K562 (cell line): ENCODE measurements around the gene CEP295NL. TPM values are rescaled to one million over a fixed set of nuclear protein-coding genes. Genes with fewer than 3 reads are reported as not detected.

Experiments used
- BHLHE40 ChIP-seq: IDR thresholded peaks from 2 replicates; pipeline ENCODE4 v1.6.1; 2011; ENCODE audit warnings: low read length, improper control_type of control experiment
- ELF4 ChIP-seq: fragments of 450-650 bp; formaldehyde crosslinking; IDR thresholded peaks from 2 replicates; pipeline ENCODE4 v1.4.0; 2022; ENCODE audit warnings: missing genetic modification characterization
- HOXB6 ChIP-seq: fragments of 250-450 bp; sonication (Bioruptor Pico); IDR thresholded peaks from 2 replicates; pipeline ENCODE4 v1.5.1; 2022; ENCODE audit warnings: mild to moderate bottlenecking, borderline replicate concordance
- LARP7 ChIP-seq: fragments of 450-650 bp; IDR thresholded peaks from 2 replicates; pipeline ENCODE4 v1.6.1; 2016
- MAFK ChIP-seq: IDR thresholded peaks from 2 replicates; pipeline ENCODE4 v1.6.1; 2011; ENCODE audit warnings: low read length, improper control_type of control experiment
- PHF8 ChIP-seq: fragments of 200-600 bp; sonication (generic); IDR thresholded peaks from 2 replicates; pipeline ENCODE4 v1.6.1; 2012; ENCODE audit warnings: mixed run types, mild to moderate bottlenecking, inconsistent platforms, low read length, moderate library complexity, borderline replicate concordance
- ZNF764 ChIP-seq: fragments of 250-450 bp; sonication (Bioruptor Pico); IDR thresholded peaks from 2 replicates; pipeline ENCODE4 v1.4.0; 2020; ENCODE audit warnings: low read depth, mild to moderate bottlenecking, moderate library complexity
- ZSCAN32 ChIP-seq: fragments of 450-650 bp; formaldehyde crosslinking; IDR thresholded peaks from 2 replicates; pipeline ENCODE4 v1.4.0; 2020; ENCODE audit warnings: mild to moderate bottlenecking, moderate library complexity
- polyA plus RNA-seq, 8 experiments: library from polyadenylated mRNA; depleted of rRNA in 4 of 8; stranded (reverse) in 5 of 8; unstranded in 3 of 8; fragments of >200 nt; fragmentation: Nextera tagmentation in 2 of 8; fragmentation: Illumina TruSeq in 1 of 8; extraction: Ambion mirVana in 2 of 8; extraction: Trizol in 1 of 8; gene quantifications; 2 replicates each; pipeline versions ENCODE4 v1.2.1 to v1.2.3, GENCODE V29; 2011 to 2014; ENCODE audit warnings: inconsistent platforms in 1 of 8, missing spikeins in 1 of 8
- total RNA-seq, 7 experiments: library from RNA; depleted of rRNA in 6 of 7; stranded (reverse); fragments of >200 nt in 6 of 7; fragmentation: Illumina TruSeq in 2 of 7; extraction: Trizol in 2 of 7; gene quantifications; 2 replicates each; pipeline versions ENCODE4 v1.2.1 to v1.2.3, GENCODE V29; 2011 to 2021; ENCODE audit warnings: low replicate concordance in 1 of 7
- TF ChIP-seq, protein P1 (sequence below): fragments of 450-650 bp; conservative IDR thresholded peaks from 2 replicates; pipeline ENCODE4 v1.6.1; 2016; ENCODE audit warnings: missing genetic modification characterization, low read depth, mild to moderate bottlenecking, missing compliant biosample characterization, moderate library complexity
- TF ChIP-seq, protein P2 (sequence below): fragments of 250-450 bp; sonication (Bioruptor Pico); IDR thresholded peaks from 2 replicates; pipeline ENCODE4 v1.4.0; 2020; ENCODE audit warnings: mild to moderate bottlenecking, moderate library complexity, borderline replicate concordance
- TF ChIP-seq, protein P3 (sequence below): fragments of 250-450 bp; sonication (Bioruptor Pico); IDR thresholded peaks from 2 replicates; pipeline ENCODE4 v1.4.0; 2020
- TF ChIP-seq, protein P4 (sequence below): IDR thresholded peaks from 2 replicates; pipeline ENCODE4 v1.6.1; 2011; ENCODE audit warnings: borderline replicate concordance, low read depth, mild to moderate bottlenecking, moderate library complexity, low read length; ENCODE audit not compliant: insufficient read depth, poor library complexity, severe bottlenecking

Gene CEP295NL
- total and polyA plus RNA-seq, 9 of the 15 experiments (the other 6 are each of a cell fraction or from before 2014, with no cell fraction given): not detected

DNA sequence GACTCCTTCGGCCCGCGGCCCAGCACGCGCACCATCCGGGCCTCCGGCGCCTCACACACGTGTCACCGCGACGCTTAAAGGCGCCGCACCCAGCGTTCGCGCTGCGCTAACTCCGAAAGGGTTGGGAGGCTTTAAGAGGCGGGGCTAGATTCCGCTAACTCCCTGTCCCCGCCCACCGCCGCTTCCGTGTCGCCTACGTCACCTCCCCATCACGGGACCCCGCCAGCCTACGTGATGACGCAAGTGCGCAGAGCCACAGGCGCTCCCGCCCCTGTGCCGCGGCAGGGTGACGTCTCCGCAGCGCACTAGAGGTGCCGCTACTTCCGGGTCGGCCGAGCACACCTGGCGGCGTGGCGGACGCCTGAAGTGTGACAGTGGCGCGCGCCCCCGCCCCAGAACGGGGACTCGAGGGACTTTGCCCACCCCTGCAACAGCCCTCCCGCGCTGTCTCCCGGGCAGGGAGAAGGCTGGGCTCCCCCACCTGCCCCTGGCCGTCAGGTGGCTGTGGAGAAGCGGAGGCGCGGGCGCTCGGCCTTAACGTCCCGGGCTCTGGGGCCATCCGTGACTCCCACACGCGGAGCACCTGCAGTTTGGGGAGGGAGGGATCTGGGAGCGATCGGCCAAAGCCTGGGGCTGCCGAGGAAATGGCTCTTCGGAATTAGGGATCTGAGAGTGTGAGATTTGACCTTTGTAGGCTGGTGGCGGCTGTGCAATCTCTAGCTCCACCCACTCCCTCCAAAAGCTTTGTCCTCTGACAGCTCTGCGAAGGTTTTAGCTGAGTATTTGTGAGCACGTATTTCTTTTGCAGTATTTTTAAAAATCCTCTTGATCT is 62.0 kb downstream of the CEP295NL start, which contains the start of gene USP36 (continued):
- TF ChIP-seq, protein P1, sequence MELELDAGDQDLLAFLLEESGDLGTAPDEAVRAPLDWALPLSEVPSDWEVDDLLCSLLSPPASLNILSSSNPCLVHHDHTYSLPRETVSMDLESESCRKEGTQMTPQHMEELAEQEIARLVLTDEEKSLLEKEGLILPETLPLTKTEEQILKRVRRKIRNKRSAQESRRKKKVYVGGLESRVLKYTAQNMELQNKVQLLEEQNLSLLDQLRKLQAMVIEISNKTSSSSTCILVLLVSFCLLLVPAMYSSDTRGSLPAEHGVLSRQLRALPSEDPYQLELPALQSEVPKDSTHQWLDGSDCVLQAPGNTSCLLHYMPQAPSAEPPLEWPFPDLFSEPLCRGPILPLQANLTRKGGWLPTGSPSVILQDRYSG (tag): no peak
- TF ChIP-seq, protein P2, sequence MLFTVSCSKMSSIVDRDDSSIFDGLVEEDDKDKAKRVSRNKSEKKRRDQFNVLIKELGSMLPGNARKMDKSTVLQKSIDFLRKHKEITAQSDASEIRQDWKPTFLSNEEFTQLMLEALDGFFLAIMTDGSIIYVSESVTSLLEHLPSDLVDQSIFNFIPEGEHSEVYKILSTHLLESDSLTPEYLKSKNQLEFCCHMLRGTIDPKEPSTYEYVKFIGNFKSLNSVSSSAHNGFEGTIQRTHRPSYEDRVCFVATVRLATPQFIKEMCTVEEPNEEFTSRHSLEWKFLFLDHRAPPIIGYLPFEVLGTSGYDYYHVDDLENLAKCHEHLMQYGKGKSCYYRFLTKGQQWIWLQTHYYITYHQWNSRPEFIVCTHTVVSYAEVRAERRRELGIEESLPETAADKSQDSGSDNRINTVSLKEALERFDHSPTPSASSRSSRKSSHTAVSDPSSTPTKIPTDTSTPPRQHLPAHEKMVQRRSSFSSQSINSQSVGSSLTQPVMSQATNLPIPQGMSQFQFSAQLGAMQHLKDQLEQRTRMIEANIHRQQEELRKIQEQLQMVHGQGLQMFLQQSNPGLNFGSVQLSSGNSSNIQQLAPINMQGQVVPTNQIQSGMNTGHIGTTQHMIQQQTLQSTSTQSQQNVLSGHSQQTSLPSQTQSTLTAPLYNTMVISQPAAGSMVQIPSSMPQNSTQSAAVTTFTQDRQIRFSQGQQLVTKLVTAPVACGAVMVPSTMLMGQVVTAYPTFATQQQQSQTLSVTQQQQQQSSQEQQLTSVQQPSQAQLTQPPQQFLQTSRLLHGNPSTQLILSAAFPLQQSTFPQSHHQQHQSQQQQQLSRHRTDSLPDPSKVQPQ (CRISPR knock-in tag): 0 out of 2 replicates have a peak, but pooled peaks have one; percentile 11
- TF ChIP-seq MAFK (no peak), ZSCAN32 (CRISPR knock-in tag) (no peak), BHLHE40 (peak; percentile 100), HOXB6 (CRISPR knock-in tag) (no peak), ELF4 (CRISPR knock-in tag) (peak; percentile 98), PHF8 (peak; percentile 97), ZNF764 (CRISPR knock-in tag) (peak; percentile 22; the same call in 1 of the 2 replicates), LARP7 (no peak)
- TF ChIP-seq, protein P3, sequence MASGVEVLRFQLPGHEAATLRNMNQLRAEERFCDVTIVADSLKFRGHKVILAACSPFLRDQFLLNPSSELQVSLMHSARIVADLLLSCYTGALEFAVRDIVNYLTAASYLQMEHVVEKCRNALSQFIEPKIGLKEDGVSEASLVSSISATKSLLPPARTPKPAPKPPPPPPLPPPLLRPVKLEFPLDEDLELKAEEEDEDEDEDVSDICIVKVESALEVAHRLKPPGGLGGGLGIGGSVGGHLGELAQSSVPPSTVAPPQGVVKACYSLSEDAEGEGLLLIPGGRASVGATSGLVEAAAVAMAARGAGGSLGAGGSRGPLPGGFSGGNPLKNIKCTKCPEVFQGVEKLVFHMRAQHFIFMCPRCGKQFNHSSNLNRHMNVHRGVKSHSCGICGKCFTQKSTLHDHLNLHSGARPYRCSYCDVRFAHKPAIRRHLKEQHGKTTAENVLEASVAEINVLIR: peak; percentile 95
- TF ChIP-seq, protein P4, sequence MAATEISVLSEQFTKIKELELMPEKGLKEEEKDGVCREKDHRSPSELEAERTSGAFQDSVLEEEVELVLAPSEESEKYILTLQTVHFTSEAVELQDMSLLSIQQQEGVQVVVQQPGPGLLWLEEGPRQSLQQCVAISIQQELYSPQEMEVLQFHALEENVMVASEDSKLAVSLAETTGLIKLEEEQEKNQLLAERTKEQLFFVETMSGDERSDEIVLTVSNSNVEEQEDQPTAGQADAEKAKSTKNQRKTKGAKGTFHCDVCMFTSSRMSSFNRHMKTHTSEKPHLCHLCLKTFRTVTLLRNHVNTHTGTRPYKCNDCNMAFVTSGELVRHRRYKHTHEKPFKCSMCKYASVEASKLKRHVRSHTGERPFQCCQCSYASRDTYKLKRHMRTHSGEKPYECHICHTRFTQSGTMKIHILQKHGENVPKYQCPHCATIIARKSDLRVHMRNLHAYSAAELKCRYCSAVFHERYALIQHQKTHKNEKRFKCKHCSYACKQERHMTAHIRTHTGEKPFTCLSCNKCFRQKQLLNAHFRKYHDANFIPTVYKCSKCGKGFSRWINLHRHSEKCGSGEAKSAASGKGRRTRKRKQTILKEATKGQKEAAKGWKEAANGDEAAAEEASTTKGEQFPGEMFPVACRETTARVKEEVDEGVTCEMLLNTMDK: peak; percentile 71
